ENCODE results near the gene LRP5. TPM values are rescaled to one million over a fixed set of nuclear protein-coding genes. Genes with fewer than 3 reads are reported as not detected.

The LRP5 gene
- total and polyA plus RNA-seq, 9 of the 15 experiments (the other 6 are each of a cell fraction or from before 2014, with no cell fraction given): 0.48 to 44.2 (median 13.5) TPM

DNA sequence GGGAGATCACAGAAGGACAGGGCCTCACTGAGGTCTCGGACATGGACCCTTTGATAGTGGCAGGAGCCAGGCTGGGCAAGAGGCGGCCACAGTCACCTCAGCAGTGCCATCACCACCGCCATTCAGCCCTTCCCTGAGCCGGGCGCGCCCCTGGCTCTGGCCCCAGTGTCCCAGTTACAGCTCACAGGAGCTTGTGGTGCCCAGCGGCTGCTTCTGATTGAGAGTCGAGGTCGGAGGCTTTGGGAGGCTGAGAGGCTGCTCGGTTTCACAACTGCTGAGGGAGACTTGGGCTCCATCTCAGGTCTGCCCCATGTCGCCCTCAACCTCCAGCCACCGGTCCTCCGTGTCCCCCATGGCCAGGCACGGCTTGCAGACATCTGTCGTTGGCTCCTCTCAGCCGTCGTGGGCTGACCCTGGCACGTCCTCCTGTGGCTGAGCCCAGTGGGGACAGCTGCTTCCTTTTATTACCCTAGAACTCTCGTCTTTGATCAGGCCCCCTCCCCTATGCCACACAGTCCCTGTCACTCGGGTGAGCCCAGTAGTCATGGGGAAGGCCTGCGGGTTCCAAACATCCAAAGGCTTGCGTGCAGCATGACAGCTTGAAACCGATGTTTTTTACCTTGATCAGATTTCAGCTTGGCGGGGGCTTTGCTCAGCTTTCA, 119.7 kb downstream of the LRP5 start (continued):
- TF ChIP-seq NR2C1 (IDR thresholded peaks at IDR 0.05) (no peak), NR2C1 (tag; IDR thresholded peaks at IDR 0.05) (no peak), BDP1 (IDR thresholded peaks at IDR 0.05; ENCODE audit: insufficient read depth, insufficient read length) (no peak), KAT7 (CRISPR knock-in tag; IDR thresholded peaks at IDR 0.05; ENCODE audit: borderline replicate concordance) (no peak), FOSL1 (tag; conservative IDR thresholded peaks at IDR 0.05) (no peak), ZNF639 (CRISPR knock-in tag; conservative IDR thresholded peaks at IDR 0.05 in 1 of 2, IDR thresholded peaks at IDR 0.05 in 1 of 2) (no peak), HMG20B (CRISPR knock-in tag; IDR thresholded peaks at IDR 0.05) (no peak), PREB (CRISPR knock-in tag; IDR thresholded peaks at IDR 0.05) (no peak)
- TF ChIP-seq, protein P1, sequence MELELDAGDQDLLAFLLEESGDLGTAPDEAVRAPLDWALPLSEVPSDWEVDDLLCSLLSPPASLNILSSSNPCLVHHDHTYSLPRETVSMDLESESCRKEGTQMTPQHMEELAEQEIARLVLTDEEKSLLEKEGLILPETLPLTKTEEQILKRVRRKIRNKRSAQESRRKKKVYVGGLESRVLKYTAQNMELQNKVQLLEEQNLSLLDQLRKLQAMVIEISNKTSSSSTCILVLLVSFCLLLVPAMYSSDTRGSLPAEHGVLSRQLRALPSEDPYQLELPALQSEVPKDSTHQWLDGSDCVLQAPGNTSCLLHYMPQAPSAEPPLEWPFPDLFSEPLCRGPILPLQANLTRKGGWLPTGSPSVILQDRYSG (tag; conservative IDR thresholded peaks at IDR 0.05; ENCODE audit: low read depth): no peak

Measured in K562 (cell line).